ENCODE results near the gene LCE2D.

GRCh38 chr1:152656459-152656858 is 6.7 kb upstream of the LCE2D start:
- TF ChIP-seq CTCF (IDR thresholded peaks at IDR 0.05; ENCODE audit: insufficient read depth, low read length, poor library complexity, severe bottlenecking) (no peak), EZH2phosphoT487 (conservative IDR thresholded peaks at IDR 0.05; ENCODE audit: low read length) (no peak)

Data from SU-DHL-6 (cell line).